Astrocyte (in vitro differentiated cells and primary cell): Measurements from ENCODE around the gene PTPRN2. TPM values are rescaled to one million over a fixed set of nuclear protein-coding genes. Genes with fewer than 3 reads are reported as not detected.

Experiments
- DNase-seq: peaks from one replicate; pipeline ENCODE4 v3.0.0-alpha.2; 2010; ENCODE audit warnings: low read depth
- FAIRE-seq: peaks from 2 replicates; lab custom pipeline; 2011; peaks lifted over from hg19 to GRCh38; lab: Jason Lieb, UNC
- H2AFZ ChIP-seq: 2 replicates; pipeline ENCODE4 v1.6.0; 2012; ENCODE audit warnings: low read depth, low read length, inconsistent platforms
- H3K27ac ChIP-seq: 2 replicates; pipeline ENCODE4 v1.5.1; 2011; ENCODE audit warnings: low read depth, low read length, inconsistent platforms
- H3K27me3 ChIP-seq: 2 replicates; pipeline ENCODE4 v1.6.0; 2011; ENCODE audit warnings: low read length, inconsistent platforms; ENCODE audit not compliant: insufficient read depth
- H3K36me3 ChIP-seq: 2 replicates; pipeline ENCODE4 v1.5.1; 2011; ENCODE audit warnings: low read length, inconsistent platforms; ENCODE audit not compliant: insufficient read depth
- H3K4me1 ChIP-seq: 2 replicates; pipeline ENCODE4 v1.5.1; 2011; ENCODE audit warnings: low read length, inconsistent platforms; ENCODE audit not compliant: insufficient read depth
- H3K4me2 ChIP-seq: 2 replicates; pipeline ENCODE4 v1.6.0; 2012; ENCODE audit warnings: low read length, inconsistent platforms
- H3K4me3 ChIP-seq: 2 replicates; pipeline ENCODE4 v1.5.1; 2011; ENCODE audit warnings: low read depth, mild to moderate bottlenecking, low read length, inconsistent platforms; ENCODE audit not compliant: insufficient read depth
- H3K79me2 ChIP-seq: 2 replicates; pipeline ENCODE4 v1.6.0; 2012; ENCODE audit warnings: mild to moderate bottlenecking, low read length, inconsistent platforms; ENCODE audit not compliant: insufficient read depth
- H3K9ac ChIP-seq: 2 replicates; pipeline ENCODE4 v1.6.0; 2012; ENCODE audit warnings: mild to moderate bottlenecking, low read length, inconsistent platforms
- H3K9me3 ChIP-seq: 2 replicates; pipeline ENCODE4 v1.5.1; 2012; ENCODE audit warnings: low read depth, mild to moderate bottlenecking, low read length, inconsistent platforms; ENCODE audit not compliant: insufficient read depth
- H4K20me1 ChIP-seq: 2 replicates; pipeline ENCODE4 v1.6.0; 2012; ENCODE audit warnings: low read length, inconsistent platforms; ENCODE audit not compliant: insufficient read depth
- H3K27ac Mint-ChIP-seq: one replicate; pipeline ENCODE4 v1.8.0; 2021; ENCODE audit warnings: mild to moderate bottlenecking, mixed read lengths; ENCODE audit not compliant: unreplicated experiment
- H3K27me3 Mint-ChIP-seq: one replicate; pipeline ENCODE4 v1.8.0; 2021; ENCODE audit warnings: low read depth, mixed read lengths; ENCODE audit not compliant: unreplicated experiment
- H3K36me3 Mint-ChIP-seq: one replicate; pipeline ENCODE4 v1.8.0; 2021; ENCODE audit warnings: low read depth, mixed read lengths; ENCODE audit not compliant: unreplicated experiment
- H3K4me1 Mint-ChIP-seq: one replicate; pipeline ENCODE4 v1.8.0; 2021; ENCODE audit warnings: low read depth, mixed read lengths; ENCODE audit not compliant: unreplicated experiment
- H3K4me3 Mint-ChIP-seq: one replicate; pipeline ENCODE4 v1.8.0; 2021; ENCODE audit warnings: mild to moderate bottlenecking, moderate library complexity, mixed read lengths; ENCODE audit not compliant: unreplicated experiment
- H3K9me3 Mint-ChIP-seq: one replicate; pipeline ENCODE4 v1.8.0; 2021; ENCODE audit warnings: mild to moderate bottlenecking, mixed read lengths; ENCODE audit not compliant: unreplicated experiment
- EZH2 ChIP-seq: IDR thresholded peaks from 2 replicates; pipeline ENCODE4 v1.6.1; 2012; ENCODE audit warnings: mild to moderate bottlenecking, low read length, inconsistent platforms; ENCODE audit not compliant: insufficient read depth
- total RNA-seq: library from RNA; stranded (reverse); gene quantifications from 2 replicates; pipeline ENCODE4 v1.2.1, GENCODE V29; 2021
- TF ChIP-seq, protein P1 (sequence below): IDR thresholded peaks from 2 replicates; pipeline ENCODE4 v1.5.1; 2011; ENCODE audit warnings: low read depth, mild to moderate bottlenecking, inconsistent platforms, low read length, moderate library complexity; ENCODE audit not compliant: insufficient read depth

PTPRN2 gene
- total RNA-seq, 1 donor from 2014 or later, result 0.09 TPM

GRCh38 chr7:157867685-157868305 is 719.8 kb downstream of the PTPRN2 start:
- H3K4me1 ChIP-seq, result no peaks in the 10 kb centered on the region
- Mint-ChIP-seq H3K27me3 (no peaks in the 10 kb centered on the region), H3K9me3 (peaks cover 31% of the 10 kb centered on the region), H3K27ac (no peak overlapping the region), H3K4me3 (no peak overlapping the region), H3K36me3 (no peaks in the 10 kb centered on the region), H3K4me1 (no peaks in the 10 kb centered on the region)
- no peaks in the 10 kb centered on the region for H3K27me3 ChIP-seq
- no peaks in the 10 kb centered on the region for H3K79me2 ChIP-seq
- no peak overlapping the region for H3K27ac ChIP-seq
- DNase-seq (no peak), FAIRE-seq (no peak)
- H3K4me2 ChIP-seq, result no peak overlapping the region
- TF ChIP-seq EZH2, result no peak
- TF ChIP-seq, protein P1, sequence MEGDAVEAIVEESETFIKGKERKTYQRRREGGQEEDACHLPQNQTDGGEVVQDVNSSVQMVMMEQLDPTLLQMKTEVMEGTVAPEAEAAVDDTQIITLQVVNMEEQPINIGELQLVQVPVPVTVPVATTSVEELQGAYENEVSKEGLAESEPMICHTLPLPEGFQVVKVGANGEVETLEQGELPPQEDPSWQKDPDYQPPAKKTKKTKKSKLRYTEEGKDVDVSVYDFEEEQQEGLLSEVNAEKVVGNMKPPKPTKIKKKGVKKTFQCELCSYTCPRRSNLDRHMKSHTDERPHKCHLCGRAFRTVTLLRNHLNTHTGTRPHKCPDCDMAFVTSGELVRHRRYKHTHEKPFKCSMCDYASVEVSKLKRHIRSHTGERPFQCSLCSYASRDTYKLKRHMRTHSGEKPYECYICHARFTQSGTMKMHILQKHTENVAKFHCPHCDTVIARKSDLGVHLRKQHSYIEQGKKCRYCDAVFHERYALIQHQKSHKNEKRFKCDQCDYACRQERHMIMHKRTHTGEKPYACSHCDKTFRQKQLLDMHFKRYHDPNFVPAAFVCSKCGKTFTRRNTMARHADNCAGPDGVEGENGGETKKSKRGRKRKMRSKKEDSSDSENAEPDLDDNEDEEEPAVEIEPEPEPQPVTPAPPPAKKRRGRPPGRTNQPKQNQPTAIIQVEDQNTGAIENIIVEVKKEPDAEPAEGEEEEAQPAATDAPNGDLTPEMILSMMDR, result no peak
- H3K36me3 ChIP-seq, result no peaks in the 10 kb centered on the region
- no peak overlapping the region for H2AFZ ChIP-seq
- no peak overlapping the region for H3K4me3 ChIP-seq
- no peaks in the 10 kb centered on the region for H4K20me1 ChIP-seq
- H3K9me3 ChIP-seq, result no peaks in the 10 kb centered on the region
- no peak overlapping the region for H3K9ac ChIP-seq

- no peak overlapping the region for H3K27ac ChIP-seq
- no peak for TF ChIP-seq EZH2
- TF ChIP-seq, protein P1, result no peak
- H3K4me2 ChIP-seq, result no peak overlapping the region
- FAIRE-seq, result no peak
- no peaks in the 10 kb centered on the region for H3K4me1 ChIP-seq
- DNase-seq, result no peak
- H3K27me3 ChIP-seq, result no peaks in the 10 kb centered on the region
- no peak overlapping the region for H2AFZ ChIP-seq
- H3K27ac Mint-ChIP-seq, result no peak overlapping the region
- no peak overlapping the region for H3K4me3 ChIP-seq
- H3K9ac ChIP-seq, result no peak overlapping the region
- H3K27me3 Mint-ChIP-seq, result no peaks in the 10 kb centered on the region
- H3K36me3 ChIP-seq, result no peaks in the 10 kb centered on the region
- peaks cover 28% of the 10 kb centered on the region for H3K9me3 Mint-ChIP-seq
- H4K20me1 ChIP-seq, result no peaks in the 10 kb centered on the region
- H3K36me3 Mint-ChIP-seq, result no peaks in the 10 kb centered on the region
- H3K9me3 ChIP-seq, result no peaks in the 10 kb centered on the region
- H3K79me2 ChIP-seq, result no peaks in the 10 kb centered on the region
- H3K4me1 Mint-ChIP-seq, result no peaks in the 10 kb centered on the region
- no peak overlapping the region for H3K4me3 Mint-ChIP-seq
Observed at GRCh38 chr7:157866336-157866924, 721.2 kb downstream of the PTPRN2 start.
